Karpas-422 (cell line): ENCODE data around the gene ZXDC. TPM values are rescaled to one million over a fixed set of nuclear protein-coding genes. Genes with fewer than 3 reads are reported as not detected.

Source experiments
- DNase-seq: peaks from one replicate; pipeline ENCODE4 v3.0.0-alpha.2; 2015
- H2AFZ ChIP-seq: fragments of 200-600 bp; sonication (generic); 2 replicates; pipeline ENCODE4 v1.6.1; 2014; ENCODE audit warnings: antibody characterized with exemption, low read length, mixed read lengths
- H3K27ac ChIP-seq: fragments of 200-600 bp; sonication (generic); 2 replicates; pipeline ENCODE4 v1.5.1; 2014; ENCODE audit warnings: mild to moderate bottlenecking, low read length, moderate library complexity
- H3K27me3 ChIP-seq: fragments of 200-600 bp; sonication (generic); 2 replicates; pipeline ENCODE4 v1.6.1; 2014; ENCODE audit warnings: low read length, mixed read lengths
- H3K36me3 ChIP-seq: fragments of 200-600 bp; sonication (generic); 2 replicates; pipeline ENCODE4 v1.6.1; 2014; ENCODE audit warnings: low read length, mixed read lengths; ENCODE audit not compliant: insufficient read depth
- H3K4me1 ChIP-seq: fragments of 200-600 bp; sonication (generic); 2 replicates; pipeline ENCODE4 v1.6.1; 2014; ENCODE audit warnings: mild to moderate bottlenecking, low read length, mixed read lengths
- H3K4me2 ChIP-seq: fragments of 200-600 bp; sonication (generic); 2 replicates; pipeline ENCODE4 v1.6.1; 2014; ENCODE audit warnings: low read length, low read depth, mild to moderate bottlenecking; ENCODE audit not compliant: poor library complexity, severe bottlenecking
- H3K4me3 ChIP-seq: fragments of 200-600 bp; sonication (generic); 2 replicates; pipeline ENCODE4 v1.5.1; 2014; ENCODE audit warnings: mild to moderate bottlenecking, antibody characterized with exemption, low read length, mixed read lengths
- H3K79me2 ChIP-seq: fragments of 200-600 bp; sonication (generic); 2 replicates; pipeline ENCODE4 v1.6.1; 2014; ENCODE audit warnings: mild to moderate bottlenecking, low read length, mixed read lengths
- H3K9ac ChIP-seq: fragments of 200-600 bp; sonication (generic); 2 replicates; pipeline ENCODE4 v1.6.0; 2014; ENCODE audit warnings: low read length
- H3K9me2 ChIP-seq: fragments of 200-600 bp; sonication (generic), shearing (Covaris generic); replicated peaks from 2 replicates; pipeline ENCODE4 v1.6.0; 2014; ENCODE audit warnings: mild to moderate bottlenecking, low read length, moderate library complexity; ENCODE audit not compliant: insufficient read depth
- H3K9me3 ChIP-seq: fragments of 300-700, 200-600 bp; sonication (generic); 2 replicates; pipeline ENCODE4 v1.6.1; 2014; ENCODE audit warnings: low read length, mixed read lengths
- H4K20me1 ChIP-seq: fragments of 200-600 bp; sonication (generic); 2 replicates; pipeline ENCODE4 v1.6.1; 2014; ENCODE audit warnings: mild to moderate bottlenecking, antibody characterized with exemption, low read length, low read depth; ENCODE audit not compliant: insufficient read depth
- total RNA-seq: library from RNA; depleted of rRNA; stranded (reverse); fragments of >200 nt; shearing (Covaris generic); gene quantifications from 2 replicates; pipeline ENCODE4 v1.2.3, GENCODE V29; 2014; ENCODE audit warnings: low replicate concordance

Gene ZXDC
- total RNA-seq, 1 experiment from 2014 or later = 18.9 TPM

DNA sequence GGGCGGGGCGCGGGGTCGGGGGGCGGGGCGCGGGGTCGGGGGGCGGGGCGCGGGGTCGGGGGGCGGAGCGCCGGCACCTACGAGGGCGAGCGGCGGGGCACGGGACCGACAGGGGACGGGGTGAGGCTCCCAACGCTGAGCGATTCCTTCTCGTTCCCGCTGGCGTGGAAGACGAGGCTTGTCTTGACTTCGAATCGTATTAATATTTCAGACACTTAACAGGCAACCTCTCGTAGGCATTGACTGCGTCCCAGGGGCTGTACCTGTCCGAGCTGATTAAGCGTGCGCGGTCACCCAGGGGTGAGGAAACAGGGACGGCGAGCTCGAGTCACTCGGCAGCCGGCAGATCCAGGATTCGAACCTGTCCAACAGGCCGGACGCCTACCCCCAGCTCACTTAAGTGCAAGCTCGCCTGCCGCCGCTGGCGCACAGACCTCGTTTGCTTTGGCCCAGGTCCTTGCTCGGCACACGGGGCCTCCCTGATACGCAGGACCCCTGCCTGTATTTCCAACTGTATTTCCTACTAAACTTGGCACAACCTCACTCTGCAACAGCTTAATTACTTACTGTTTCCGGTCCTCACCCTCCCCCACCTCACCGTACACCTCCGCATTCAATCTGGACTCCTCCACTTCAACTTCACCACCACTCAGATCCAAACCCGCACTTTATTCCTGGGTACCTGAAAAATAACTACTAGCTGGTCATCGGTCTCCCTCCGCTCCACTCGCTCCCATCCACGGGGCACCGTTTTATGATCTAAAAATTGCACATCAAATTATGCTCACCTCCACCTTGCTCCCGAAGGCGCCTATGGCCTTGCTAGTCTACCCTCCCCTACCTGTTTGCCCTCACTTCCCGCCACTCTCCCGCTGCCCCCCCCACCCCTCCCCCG, 722 bp upstream of the ZXDC start:
- peaks cover 37% of the 10 kb centered on the region for H3K79me2 ChIP-seq
- H3K4me2 ChIP-seq = no peak overlapping the region
- H3K4me3 ChIP-seq = no peak overlapping the region
- H3K9ac ChIP-seq = no peak overlapping the region
- no peaks in the 10 kb centered on the region for H3K9me3 ChIP-seq
- H3K27ac ChIP-seq = no peak overlapping the region
- 0 out of 2 replicates have a peak overlapping the region, but pooled peaks have one; percentile 43 for H2AFZ ChIP-seq
- no peaks in the 10 kb centered on the region for H3K9me2 ChIP-seq
- H3K27me3 ChIP-seq = no peaks in the 10 kb centered on the region
- H3K4me1 ChIP-seq = peaks cover 27% of the 10 kb centered on the region
- peaks cover 14% of the 10 kb centered on the region; the same call in 1 of the 2 replicates for H4K20me1 ChIP-seq
- peak; percentile 53 for DNase-seq
- H3K36me3 ChIP-seq = peaks cover 10% of the 10 kb centered on the region; the same call in 1 of the 2 replicates

- Histone ChIP-seq H4K20me1 (peaks cover 14% of the 10 kb centered on the region; the same call in 1 of the 2 replicates), H3K9ac (peak overlapping the region; percentile 98), H3K4me1 (peaks cover 27% of the 10 kb centered on the region), H3K4me3 (peak overlapping the region; percentile 99), H3K9me2 (no peaks in the 10 kb centered on the region), H3K4me2 (peak overlapping the region; percentile 82), H2AFZ (no peak overlapping the region), H3K79me2 (peaks cover 53% of the 10 kb centered on the region), H3K9me3 (no peaks in the 10 kb centered on the region), H3K36me3 (peaks cover 24% of the 10 kb centered on the region), H3K27ac (no peak overlapping the region), H3K27me3 (no peaks in the 10 kb centered on the region)
- peak; percentile 65 for DNase-seq
These were observed 936 bp downstream of the ZXDC start for GRCh38 chr3:126474498-126475412.

- H3K4me2 ChIP-seq = peak overlapping the region; percentile 82
- peaks cover 27% of the 10 kb centered on the region for H3K4me1 ChIP-seq
- H3K79me2 ChIP-seq = peaks cover 65% of the 10 kb centered on the region
- no peaks in the 10 kb centered on the region for H3K27me3 ChIP-seq
- DNase-seq = no peak
- peak overlapping the region; percentile 99 for H3K4me3 ChIP-seq
- H3K27ac ChIP-seq = no peak overlapping the region
- H4K20me1 ChIP-seq = peaks cover 19% of the 10 kb centered on the region; the same call in 1 of the 2 replicates
- peaks cover 27% of the 10 kb centered on the region for H3K36me3 ChIP-seq
- H3K9me3 ChIP-seq = no peaks in the 10 kb centered on the region
- peak overlapping the region; percentile 56 for H3K9ac ChIP-seq
- no peaks in the 10 kb centered on the region for H3K9me2 ChIP-seq
- no peak overlapping the region for H2AFZ ChIP-seq
These were observed 2.2 kb downstream of the ZXDC start for GRCh38 chr3:126473292-126474168.

GRCh38 chr3:126472277-126473006, 3.2 kb downstream of the ZXDC start:
- H3K4me2 ChIP-seq = peak overlapping the region; percentile 82
- H3K27ac ChIP-seq = no peak overlapping the region
- H4K20me1 ChIP-seq = peaks cover 19% of the 10 kb centered on the region; the same call in 1 of the 2 replicates
- no peak overlapping the region for H2AFZ ChIP-seq
- DNase-seq = peak; percentile 50
- H3K36me3 ChIP-seq = peaks cover 27% of the 10 kb centered on the region
- H3K79me2 ChIP-seq = peaks cover 70% of the 10 kb centered on the region
- peak overlapping the region; percentile 56 for H3K9ac ChIP-seq
- peaks cover 27% of the 10 kb centered on the region for H3K4me1 ChIP-seq
- no peaks in the 10 kb centered on the region for H3K9me2 ChIP-seq
- H3K27me3 ChIP-seq = no peaks in the 10 kb centered on the region
- no peak overlapping the region; the same call in 1 of the 2 replicates for H3K4me3 ChIP-seq
- H3K9me3 ChIP-seq = no peaks in the 10 kb centered on the region

- Histone ChIP-seq H3K9me3 (no peaks in the 10 kb centered on the region), H3K27me3 (no peaks in the 10 kb centered on the region), H3K36me3 (peaks cover 32% of the 10 kb centered on the region), H3K4me2 (no peak overlapping the region), H3K79me2 (peaks cover 67% of the 10 kb centered on the region), H3K9me2 (no peaks in the 10 kb centered on the region), H2AFZ (no peak overlapping the region), H3K4me1 (peaks cover 24% of the 10 kb centered on the region), H4K20me1 (peaks cover 16% of the 10 kb centered on the region; the same call in 1 of the 2 replicates), H3K4me3 (no peak overlapping the region), H3K27ac (no peak overlapping the region), H3K9ac (no peak overlapping the region)
- no peak for DNase-seq
These were observed 6.2 kb downstream of the ZXDC start for GRCh38 chr3:126469479-126469878.

- no peak overlapping the region for H3K4me3 ChIP-seq
- no peak overlapping the region for H3K9ac ChIP-seq
- no peak overlapping the region for H3K27ac ChIP-seq
- H3K79me2 ChIP-seq = peaks cover 57% of the 10 kb centered on the region
- H3K36me3 ChIP-seq = peaks cover 32% of the 10 kb centered on the region
- no peak for DNase-seq
- H3K9me3 ChIP-seq = no peaks in the 10 kb centered on the region
- H4K20me1 ChIP-seq = peaks cover 13% of the 10 kb centered on the region; the same call in 1 of the 2 replicates
- no peaks in the 10 kb centered on the region for H3K9me2 ChIP-seq
- H2AFZ ChIP-seq = no peak overlapping the region
- H3K4me1 ChIP-seq = peaks cover 11% of the 10 kb centered on the region
- H3K27me3 ChIP-seq = no peaks in the 10 kb centered on the region
- H3K4me2 ChIP-seq = no peak overlapping the region
These were observed 7.4 kb downstream of the ZXDC start for GRCh38 chr3:126468028-126468891.
